Measurements from ENCODE around the gene FKTN. TPM values are rescaled to one million over a fixed set of nuclear protein-coding genes. Genes with fewer than 3 reads are reported as not detected.

Gene FKTN
- 17.0 TPM for total RNA-seq

GRCh38 chr9:105557804-105558610 lies at the start of gene FKTN:
Gene FKTN, plus strand, starts transcription at chr9:105558131. Its CDS starts 16,902 bp downstream, at chr9:105575033.

DNA sequence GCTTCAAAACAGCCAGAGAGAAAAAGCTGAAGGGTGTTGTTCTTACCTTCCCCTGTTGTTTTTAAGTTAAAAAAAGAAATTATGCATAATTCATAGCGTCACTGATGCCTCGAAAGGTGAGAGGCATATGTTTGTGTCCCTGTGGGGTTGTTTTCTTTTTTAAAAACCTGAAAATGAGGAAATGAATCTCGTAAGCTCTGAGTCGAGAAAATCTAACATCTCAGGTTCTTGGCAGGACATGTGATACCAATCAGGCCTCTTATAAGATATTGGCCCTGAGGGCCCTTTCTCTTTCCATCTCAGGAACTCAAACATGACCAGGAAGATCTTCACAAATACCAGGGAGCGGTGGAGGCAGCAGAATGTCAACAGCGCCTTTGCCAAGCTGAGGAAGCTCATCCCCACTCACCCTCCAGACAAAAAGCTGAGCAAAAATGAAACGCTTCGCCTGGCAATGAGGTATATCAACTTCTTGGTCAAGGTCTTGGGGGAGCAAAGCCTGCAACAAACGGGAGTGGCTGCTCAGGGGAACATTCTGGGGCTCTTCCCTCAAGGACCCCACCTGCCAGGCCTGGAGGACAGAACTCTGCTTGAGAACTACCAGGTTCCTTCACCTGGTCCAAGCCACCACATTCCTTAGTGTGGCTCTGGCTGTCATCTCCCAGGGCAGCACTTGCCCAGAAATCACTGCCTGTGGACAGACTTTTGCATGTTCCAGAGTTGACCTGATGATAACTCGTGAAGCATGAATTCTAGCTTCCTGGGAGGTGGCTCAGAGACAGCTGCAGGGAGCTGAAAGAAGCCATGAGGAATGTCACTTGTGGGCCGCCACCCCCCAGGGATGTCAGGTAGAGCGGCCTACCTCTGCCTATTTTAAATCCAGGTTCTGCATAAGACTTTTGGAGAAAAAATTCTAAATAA lies 104.5 kb downstream of the FKTN start, which contains the start of gene TAL2:
Gene TAL2, plus strand, starts transcription at position 274 of the 921 bp plus-strand sequence. Its CDS starts 40 bp downstream, at position 314.

Other genes with a start within 250 kb of the FKTN start
- 10.5 TPM for gene FSD1L, start 110.1 kb upstream of the FKTN start, total RNA-seq
- gene TAL2, start 104.3 kb downstream of the FKTN start, total RNA-seq, result 4.1 TPM
- gene TMEM38B, start 136.4 kb downstream of the FKTN start, total RNA-seq, result 33.5 TPM

Data from metanephros (tissue), 1 donor.